Subcutaneous adipose tissue (tissue), 4 donors: Measurements from ENCODE around the gene ADGRA1. TPM values are rescaled to one million over a fixed set of nuclear protein-coding genes. Genes with fewer than 3 reads are reported as not detected.

ENCODE experiments used
- total RNA-seq, 4 donors: library from RNA; depleted of rRNA; stranded (reverse); fragments of >200 nt; gene quantifications; one replicate each; pipeline ENCODE4 v1.1.0, GENCODE V29; 2016
- TF ChIP-seq, protein P1 (sequence below): fragments of 450-650 bp; IDR thresholded peaks from one replicate; pipeline ENCODE4 v1.5.1; 2016; ENCODE audit warnings: low read depth, mild to moderate bottlenecking, control low read depth, antibody characterized with exemption, moderate library complexity

The ADGRA1 gene
- total RNA-seq, 4 donors from 2014 or later = 0.38 TPM; not detected in 3

- TF ChIP-seq, protein P1, sequence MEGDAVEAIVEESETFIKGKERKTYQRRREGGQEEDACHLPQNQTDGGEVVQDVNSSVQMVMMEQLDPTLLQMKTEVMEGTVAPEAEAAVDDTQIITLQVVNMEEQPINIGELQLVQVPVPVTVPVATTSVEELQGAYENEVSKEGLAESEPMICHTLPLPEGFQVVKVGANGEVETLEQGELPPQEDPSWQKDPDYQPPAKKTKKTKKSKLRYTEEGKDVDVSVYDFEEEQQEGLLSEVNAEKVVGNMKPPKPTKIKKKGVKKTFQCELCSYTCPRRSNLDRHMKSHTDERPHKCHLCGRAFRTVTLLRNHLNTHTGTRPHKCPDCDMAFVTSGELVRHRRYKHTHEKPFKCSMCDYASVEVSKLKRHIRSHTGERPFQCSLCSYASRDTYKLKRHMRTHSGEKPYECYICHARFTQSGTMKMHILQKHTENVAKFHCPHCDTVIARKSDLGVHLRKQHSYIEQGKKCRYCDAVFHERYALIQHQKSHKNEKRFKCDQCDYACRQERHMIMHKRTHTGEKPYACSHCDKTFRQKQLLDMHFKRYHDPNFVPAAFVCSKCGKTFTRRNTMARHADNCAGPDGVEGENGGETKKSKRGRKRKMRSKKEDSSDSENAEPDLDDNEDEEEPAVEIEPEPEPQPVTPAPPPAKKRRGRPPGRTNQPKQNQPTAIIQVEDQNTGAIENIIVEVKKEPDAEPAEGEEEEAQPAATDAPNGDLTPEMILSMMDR = no peak
These were observed 70.1 kb downstream of the ADGRA1 start for GRCh38 chr10:133157662-133158436.

DNA sequence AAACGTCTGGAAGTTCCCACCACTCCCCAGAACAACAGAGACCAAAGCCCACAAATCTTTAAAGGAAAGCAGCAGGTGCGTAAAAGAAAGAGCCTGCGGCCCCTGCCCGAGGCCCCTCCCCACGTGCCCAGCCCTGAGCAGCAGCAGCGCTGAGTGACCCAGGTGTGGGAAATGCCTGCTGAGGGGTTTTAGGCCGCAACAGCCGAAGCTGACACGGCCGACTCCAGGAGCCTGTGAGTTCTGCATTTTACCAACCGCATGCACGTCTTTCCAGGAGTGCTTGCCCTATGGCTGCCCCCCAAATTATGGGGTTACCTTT lies 70.7 kb downstream of the ADGRA1 start:
- TF ChIP-seq, protein P1 = no peak

DNA sequence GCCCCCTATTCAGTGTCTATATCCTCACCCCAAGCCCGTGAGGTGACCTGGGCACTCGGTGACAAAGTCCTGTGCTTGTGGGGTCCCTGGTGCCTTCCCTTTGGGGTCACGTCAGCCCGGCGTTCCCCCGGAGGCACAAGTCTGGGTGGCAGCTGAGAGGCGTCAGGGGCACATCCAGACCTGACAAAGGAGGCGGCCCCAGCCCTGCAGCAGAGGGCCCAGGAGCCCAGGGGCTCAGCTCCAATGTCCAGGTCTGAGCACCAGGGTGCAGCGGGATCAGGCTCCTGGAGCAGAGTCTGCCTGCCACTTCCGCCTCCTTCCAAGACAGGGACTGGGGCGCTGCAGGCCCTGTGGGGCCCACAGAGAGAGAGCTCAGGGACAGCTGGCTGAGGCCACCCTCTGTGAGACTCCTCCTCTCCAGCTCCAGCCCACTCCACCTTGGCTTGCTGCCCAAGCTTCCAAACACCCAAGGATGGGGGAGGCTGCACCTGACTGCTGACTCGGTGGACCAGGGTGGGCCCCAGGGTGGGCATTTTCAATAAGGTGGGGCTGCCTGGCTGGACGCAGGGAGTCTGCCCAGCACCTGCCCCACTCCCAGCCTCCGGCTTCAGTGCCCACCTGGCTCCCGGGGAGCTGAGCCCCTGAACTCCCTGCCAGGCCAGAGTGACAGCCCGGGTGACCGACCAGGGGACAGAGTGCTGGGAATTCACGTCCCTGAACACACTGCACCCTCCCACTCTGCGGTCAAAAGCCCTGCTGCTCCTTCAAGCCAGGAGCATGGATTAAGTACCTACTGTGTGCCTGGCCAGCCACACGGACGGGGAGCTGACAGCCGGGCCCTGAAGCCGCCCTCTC lies 71.3 kb downstream of the ADGRA1 start:
- TF ChIP-seq, protein P1 = no peak

GRCh38 chr10:133159611-133159949 lies 71.9 kb downstream of the ADGRA1 start:
- TF ChIP-seq, protein P1 = no peak

- TF ChIP-seq, protein P1 = no peak
These were observed 72.5 kb downstream of the ADGRA1 start, which contains the start of gene KNDC1 for GRCh38 chr10:133159950-133160825. Gene KNDC1, plus strand, starts transcription at chr10:133160219. Its CDS starts 249 bp downstream, at chr10:133160468.

- TF ChIP-seq, protein P1 = no peak
These were observed 73.2 kb downstream of the ADGRA1 start for GRCh38 chr10:133160826-133161471.
